SK-N-SH (cell line): ENCODE data around the gene CENPX. TPM values are rescaled to one million over a fixed set of nuclear protein-coding genes. Genes with fewer than 3 reads are reported as not detected.

ENCODE experiments used
- CTCF ChIA-PET: fragments of 300-600, 350-600 bp; formaldehyde crosslinking; extraction: SDS; loops from one replicate; lab custom pipeline; 2021; lab: Yijun Ruan, JAX
- POLR2A ChIA-PET: fragments of 350-600 bp; sonication (Branson Sonifier 250); formaldehyde crosslinking; extraction: SDS; loops from one replicate; lab custom pipeline; 2020; ENCODE audit warnings: antibody characterized with exemption, inconsistent platforms; lab: Yijun Ruan, JAX
- DNase-seq: peaks from one replicate; pipeline ENCODE4 v3.0.0; 2012
- H2AFZ ChIP-seq: fragments of 200-600 bp; sonication (generic); 2 replicates; pipeline ENCODE4 v1.8.1; 2016; ENCODE audit warnings: antibody characterized with exemption, mild to moderate bottlenecking, low read depth
- H3F3A ChIP-seq: fragments of 200-600 bp; sonication (generic); replicated peaks from 2 replicates; pipeline ENCODE3; 2016; ENCODE audit warnings: antibody characterized with exemption, mild to moderate bottlenecking; ENCODE audit not compliant: insufficient read depth
- H3K27ac ChIP-seq, 2 experiments: fragments of 200-500 bp in 1 of 2; fragments of 200-600 bp in 1 of 2; sonication (Bioruptor generic) in 1 of 2; sonication (generic), shearing (Covaris generic) in 1 of 2; 2 replicates each; pipeline versions ENCODE4 v1.5.1 to v1.6.1; 2014 to 2016; ENCODE audit warnings: low read depth in 2 of 2, inconsistent platforms in 1 of 2, low read length in 1 of 2, mild to moderate bottlenecking in 1 of 2, mixed read lengths in 1 of 2
- H3K27me3 ChIP-seq: fragments of 200-600 bp; sonication (generic), shearing (Covaris generic); 2 replicates; pipeline ENCODE4 v1.6.1; 2016; ENCODE audit warnings: mixed run types; ENCODE audit not compliant: insufficient read depth
- H3K36me3 ChIP-seq, 2 experiments: fragments of 200-500 bp in 1 of 2; fragments of 200-600 bp in 1 of 2; sonication (Bioruptor generic) in 1 of 2; sonication (generic) in 1 of 2; replicated peaks in 1 of 2; 2 replicates each; pipeline versions ENCODE3 to v1.5.1; 2014 to 2016; ENCODE audit warnings: low read length in 1 of 2, mild to moderate bottlenecking in 1 of 2; ENCODE audit not compliant: insufficient read depth in 2 of 2, control insufficient read depth in 1 of 2
- H3K4me1 ChIP-seq, 2 experiments: fragments of 200-500 bp in 1 of 2; fragments of 200-600 bp in 1 of 2; sonication (Bioruptor generic) in 1 of 2; sonication (generic), shearing (Covaris generic) in 1 of 2; 2 replicates each; pipeline versions ENCODE4 v1.5.1 to v1.6.1; 2014 to 2016; ENCODE audit warnings: low read depth in 1 of 2, low read length in 1 of 2, mixed run types in 1 of 2; ENCODE audit not compliant: insufficient read depth in 2 of 2, control insufficient read depth in 1 of 2
- H3K4me2 ChIP-seq: fragments of 200-600 bp; sonication (generic), shearing (Covaris generic); 2 replicates; pipeline ENCODE4 v1.6.1; 2017; ENCODE audit warnings: mixed run types
- H3K4me3 ChIP-seq, 2 experiments: fragments of 200-500 bp in 1 of 2; fragments of 200-600 bp in 1 of 2; sonication (Bioruptor generic) in 1 of 2; sonication (generic), shearing (Covaris generic) in 1 of 2; 2 replicates each; pipeline versions ENCODE4 v1.5.1 to v1.8.1; 2014 to 2016; ENCODE audit warnings: low read depth in 2 of 2, inconsistent platforms in 1 of 2, low read length in 1 of 2, mild to moderate bottlenecking in 1 of 2, mixed read lengths in 1 of 2, moderate library complexity in 1 of 2
- H3K79me2 ChIP-seq: fragments of 200-600 bp; sonication (generic); 2 replicates; pipeline ENCODE4 v1.8.1; 2017; ENCODE audit warnings: mild to moderate bottlenecking; ENCODE audit not compliant: insufficient read depth
- H3K9ac ChIP-seq: fragments of 200-600 bp; sonication (generic); 2 replicates; pipeline ENCODE4 v1.6.1; 2017; ENCODE audit warnings: mixed run types
- H3K9me2 ChIP-seq: fragments of 200-600 bp; sonication (generic); 2 replicates; pipeline ENCODE4 v1.6.1; 2017; ENCODE audit warnings: mixed run types
- H3K9me3 ChIP-seq: fragments of 200-600 bp; sonication (generic); 2 replicates; pipeline ENCODE4 v1.6.1; 2017; ENCODE audit warnings: mixed run types, mild to moderate bottlenecking, moderate library complexity
- H4K20me1 ChIP-seq: fragments of 200-600 bp; sonication (generic); 2 replicates; pipeline ENCODE4 v1.6.1; 2017; ENCODE audit warnings: mild to moderate bottlenecking, mixed run types; ENCODE audit not compliant: insufficient read depth
- EZH2phosphoT487 ChIP-seq: fragments of 200-600 bp; sonication (generic); IDR thresholded peaks from 2 replicates; pipeline ENCODE4 v1.6.1; 2017; ENCODE audit warnings: low read depth, mixed run types, mild to moderate bottlenecking, antibody characterized with exemption, moderate library complexity, borderline replicate concordance
- FOSL2 ChIP-seq: IDR thresholded peaks from 2 replicates; pipeline ENCODE4 v1.4.0; 2012; ENCODE audit warnings: low read depth, mild to moderate bottlenecking, moderate library complexity, borderline replicate concordance
- FOXJ3 ChIP-seq: sonication (generic); formaldehyde crosslinking; IDR thresholded peaks from 2 replicates; pipeline ENCODE4 v1.5.1; 2020; ENCODE audit warnings: mild to moderate bottlenecking, missing genetic modification reagents
- POLR2AphosphoS5 ChIP-seq: IDR thresholded peaks from 2 replicates; pipeline ENCODE4 v1.6.1; 2012; ENCODE audit warnings: low read depth, low read length
- RAD21 ChIP-seq: IDR thresholded peaks from 2 replicates; pipeline ENCODE4 v1.6.1; 2012; ENCODE audit warnings: mild to moderate bottlenecking, low read length
- WGBS: methylation state at CpG from one replicate; pipeline ENCODE4 v1.1.6; 2017; ENCODE audit warnings: low lambda C conversion rate; 5-methylcytosine and 5-hydroxymethylcytosine counted together
- polyA plus RNA-seq, 3 experiments: library from polyadenylated mRNA; depleted of rRNA; stranded (reverse); fragments of >200 nt; gene quantifications; 2 replicates each; pipeline ENCODE4 v1.2.3, GENCODE V29; 2012
- TF ChIP-seq, protein P1 (sequence below): IDR thresholded peaks from 2 replicates; pipeline ENCODE4 v1.6.1; 2012; ENCODE audit warnings: mild to moderate bottlenecking, low read depth, low read length, moderate library complexity
- TF ChIP-seq, protein P2 (sequence below): fragments of 150-350 bp; IDR thresholded peaks from 2 replicates; pipeline ENCODE4 v1.6.1; 2017; ENCODE audit warnings: antibody characterized with exemption, low read length, low read depth, borderline replicate concordance

Gene CENPX
- polyA plus RNA-seq, 1 of the 3 experiments (the other 2 are of a cell fraction): 255 TPM

DNA sequence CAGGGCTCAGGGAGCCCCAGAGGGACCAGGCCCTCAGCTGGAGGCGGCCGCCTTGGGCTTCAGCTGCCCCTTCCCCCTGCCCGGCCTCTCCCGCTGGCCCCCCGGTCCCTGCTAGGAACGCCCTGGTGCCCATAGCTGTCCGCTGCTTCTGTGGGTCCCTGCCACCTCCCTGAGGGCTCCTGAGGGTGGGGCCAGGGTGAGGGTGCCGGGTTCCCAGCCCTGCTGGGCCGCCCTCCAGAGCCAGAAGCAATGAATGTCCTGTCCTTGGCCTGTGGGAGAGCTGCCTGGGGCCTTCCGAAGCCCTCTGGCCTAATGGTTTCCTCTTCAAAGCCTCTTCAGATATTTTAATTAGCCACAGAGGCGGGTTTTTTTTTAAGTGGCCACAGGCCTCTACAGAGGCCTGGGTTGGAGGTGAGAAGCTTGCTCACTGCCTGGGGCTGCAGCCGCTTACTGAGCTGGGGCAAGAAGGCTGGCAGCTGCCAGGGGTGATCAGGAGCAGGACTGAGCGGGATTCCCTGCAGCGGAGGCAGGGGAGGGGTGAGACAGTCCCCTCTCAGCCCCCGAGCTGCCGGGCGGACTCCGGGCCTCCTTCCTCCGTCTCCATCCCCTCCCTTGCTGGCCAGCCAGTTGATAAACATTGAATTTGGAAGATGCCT is 9.9 kb downstream of the CENPX start (continued):
- TF ChIP-seq, protein P1, sequence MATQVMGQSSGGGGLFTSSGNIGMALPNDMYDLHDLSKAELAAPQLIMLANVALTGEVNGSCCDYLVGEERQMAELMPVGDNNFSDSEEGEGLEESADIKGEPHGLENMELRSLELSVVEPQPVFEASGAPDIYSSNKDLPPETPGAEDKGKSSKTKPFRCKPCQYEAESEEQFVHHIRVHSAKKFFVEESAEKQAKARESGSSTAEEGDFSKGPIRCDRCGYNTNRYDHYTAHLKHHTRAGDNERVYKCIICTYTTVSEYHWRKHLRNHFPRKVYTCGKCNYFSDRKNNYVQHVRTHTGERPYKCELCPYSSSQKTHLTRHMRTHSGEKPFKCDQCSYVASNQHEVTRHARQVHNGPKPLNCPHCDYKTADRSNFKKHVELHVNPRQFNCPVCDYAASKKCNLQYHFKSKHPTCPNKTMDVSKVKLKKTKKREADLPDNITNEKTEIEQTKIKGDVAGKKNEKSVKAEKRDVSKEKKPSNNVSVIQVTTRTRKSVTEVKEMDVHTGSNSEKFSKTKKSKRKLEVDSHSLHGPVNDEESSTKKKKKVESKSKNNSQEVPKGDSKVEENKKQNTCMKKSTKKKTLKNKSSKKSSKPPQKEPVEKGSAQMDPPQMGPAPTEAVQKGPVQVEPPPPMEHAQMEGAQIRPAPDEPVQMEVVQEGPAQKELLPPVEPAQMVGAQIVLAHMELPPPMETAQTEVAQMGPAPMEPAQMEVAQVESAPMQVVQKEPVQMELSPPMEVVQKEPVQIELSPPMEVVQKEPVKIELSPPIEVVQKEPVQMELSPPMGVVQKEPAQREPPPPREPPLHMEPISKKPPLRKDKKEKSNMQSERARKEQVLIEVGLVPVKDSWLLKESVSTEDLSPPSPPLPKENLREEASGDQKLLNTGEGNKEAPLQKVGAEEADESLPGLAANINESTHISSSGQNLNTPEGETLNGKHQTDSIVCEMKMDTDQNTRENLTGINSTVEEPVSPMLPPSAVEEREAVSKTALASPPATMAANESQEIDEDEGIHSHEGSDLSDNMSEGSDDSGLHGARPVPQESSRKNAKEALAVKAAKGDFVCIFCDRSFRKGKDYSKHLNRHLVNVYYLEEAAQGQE: no peak

GRCh38 chr17:82012261-82012639 is 10.4 kb downstream of the CENPX start:
- H3K36me3 ChIP-seq: peaks cover 0 to 3% of the 10 kb centered on the region in 2 experiments
- H2AFZ ChIP-seq: no peak overlapping the region
- ChIA-PET CTCF (interaction anchor here (1.2 to 35.7 kb wide), 6 partner anchors 9 to 84 kb away, joined by 4 to 1216 read pairs (median 14); partner anchors contain the start of genes CENPX, LRRC45, MAFG and NOTUM), POLR2A (interaction anchor here (0.8 to 1.0 kb wide), 2 partner anchors 45 to 52 kb away, joined by 3 read pairs; no protein-coding TSS in a partner anchor)
- no peaks in the 10 kb centered on the region; the same call in 1 of the 2 replicates for H3K79me2 ChIP-seq
- H4K20me1 ChIP-seq: no peaks in the 10 kb centered on the region
- H3K9me2 ChIP-seq: no peaks in the 10 kb centered on the region
- no peak overlapping the region for H3K4me3 ChIP-seq
- WGBS: 95% methylated on average over 12 of the region's 20 CpGs
- H3K9ac ChIP-seq: no peak overlapping the region
- H3K27me3 ChIP-seq: no peaks in the 10 kb centered on the region
- TF ChIP-seq RAD21 (no peak), POLR2AphosphoS5 (no peak), FOXJ3 (CRISPR knock-in tag) (no peak), EZH2phosphoT487 (no peak), FOSL2 (no peak)
- TF ChIP-seq, protein P1: no peak
- TF ChIP-seq, protein P2, sequence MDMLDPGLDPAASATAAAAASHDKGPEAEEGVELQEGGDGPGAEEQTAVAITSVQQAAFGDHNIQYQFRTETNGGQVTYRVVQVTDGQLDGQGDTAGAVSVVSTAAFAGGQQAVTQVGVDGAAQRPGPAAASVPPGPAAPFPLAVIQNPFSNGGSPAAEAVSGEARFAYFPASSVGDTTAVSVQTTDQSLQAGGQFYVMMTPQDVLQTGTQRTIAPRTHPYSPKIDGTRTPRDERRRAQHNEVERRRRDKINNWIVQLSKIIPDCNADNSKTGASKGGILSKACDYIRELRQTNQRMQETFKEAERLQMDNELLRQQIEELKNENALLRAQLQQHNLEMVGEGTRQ: no peak
- no peak overlapping the region for H3K4me2 ChIP-seq
- no peaks in the 10 kb centered on the region for H3K9me3 ChIP-seq
- peaks cover 0 to 29% of the 10 kb centered on the region in 2 experiments; a peak in 2 of 4 replicates for H3K4me1 ChIP-seq
- H3F3A ChIP-seq: no peaks in the 10 kb centered on the region
- H3K27ac ChIP-seq: no peak overlapping the region; a peak in 1 of 4 replicates
- no peak for DNase-seq
